Endothelial cell of umbilical vein (primary cell): ENCODE data around the gene OR52E5. TPM values are rescaled to one million over a fixed set of nuclear protein-coding genes. Genes with fewer than 3 reads are reported as not detected.

Experiments used
- BruUV-seq: library from RNA; stranded (reverse); fragments of 400-500 nt; replicated peaks from 2 replicates; lab custom pipeline; 2021; lab: Mats Ljungman, UMichigan
- CTCF ChIA-PET: fragments of 300-600, 350-600 bp; sonication (Branson Sonifier 250); formaldehyde crosslinking; loops from one replicate; lab custom pipeline; 2021; ENCODE audit warnings: antibody characterized with exemption, inconsistent platforms; lab: Charles Lee
- POLR2A ChIA-PET: fragments of 300-600, 350-600 bp; sonication (Branson Sonifier 250); formaldehyde crosslinking; loops from one replicate; lab custom pipeline; 2021; ENCODE audit warnings: antibody characterized with exemption, inconsistent platforms; lab: Charles Lee
- DNase-seq: peaks from one replicate; pipeline ENCODE4 v3.0.0-alpha.2; 2011; ENCODE audit warnings: low read depth, low spot score
- FAIRE-seq: peaks from 2 replicates; lab custom pipeline; 2011; peaks lifted over from hg19 to GRCh38; lab: Jason Lieb, UNC
- H2AFZ ChIP-seq: 2 replicates; pipeline ENCODE4 v1.6.0; 2012; ENCODE audit warnings: low read depth, low read length, control low read depth, inconsistent platforms
- H3K27ac ChIP-seq: 2 replicates; pipeline ENCODE4 v1.5.1; 2011; ENCODE audit warnings: low read depth, mild to moderate bottlenecking, control low read depth, low read length, moderate library complexity; ENCODE audit not compliant: insufficient read depth
- H3K27me3 ChIP-seq, 2 experiments: 2 replicates each; pipeline versions ENCODE4 v1.6.0 to v1.6.1; 2011; ENCODE audit warnings: low read length in 2 of 2, mixed read lengths in 1 of 2; ENCODE audit not compliant: control insufficient read depth in 2 of 2, insufficient read depth in 2 of 2
- H3K36me3 ChIP-seq, 2 experiments: 2 replicates in 1 of 2; 3 replicates in 1 of 2; pipeline ENCODE4 v1.5.1; 2011; ENCODE audit warnings: low read length in 2 of 2, mild to moderate bottlenecking in 1 of 2, moderate library complexity in 1 of 2; ENCODE audit not compliant: control insufficient read depth in 2 of 2, insufficient read depth in 2 of 2; ENCODE audit errors: extremely low read depth in 1 of 2
- H3K4me1 ChIP-seq: 3 replicates; pipeline ENCODE4 v1.5.1; 2011; ENCODE audit warnings: mild to moderate bottlenecking, low read length; ENCODE audit not compliant: control insufficient read depth, insufficient read depth; ENCODE audit errors: extremely low read depth
- H3K4me2 ChIP-seq: 2 replicates; pipeline ENCODE4 v1.6.1; 2011; ENCODE audit warnings: low read length, control low read depth, mixed read lengths; ENCODE audit not compliant: insufficient read depth
- H3K4me3 ChIP-seq, 3 experiments: fragments of 200-600 bp in 1 of 3; sonication (generic), shearing (Covaris generic) in 1 of 3; replicated peaks in 1 of 3; 2 replicates each; pipeline ENCODE4 v1.5.1; 2011 to 2016; ENCODE audit warnings: control low read depth in 3 of 3, low read length in 3 of 3, mild to moderate bottlenecking in 2 of 3, inconsistent platforms in 1 of 3, low read depth in 1 of 3, moderate library complexity in 1 of 3; ENCODE audit not compliant: insufficient read depth in 1 of 3
- H3K79me2 ChIP-seq: 2 replicates; pipeline ENCODE4 v1.6.0; 2012; ENCODE audit warnings: low read length, inconsistent platforms; ENCODE audit not compliant: control insufficient read depth, insufficient read depth
- H3K9ac ChIP-seq: replicated peaks from 2 replicates; pipeline ENCODE3; 2011; ENCODE audit warnings: low read length, control low read depth; ENCODE audit not compliant: insufficient read depth; ENCODE audit errors: extremely low read depth
- H3K9me1 ChIP-seq: replicated peaks from 3 replicates; pipeline ENCODE4 v1.6.0; 2011; ENCODE audit warnings: mild to moderate bottlenecking, low read length; ENCODE audit not compliant: control insufficient read depth, insufficient read depth; ENCODE audit errors: extremely low read depth
- H3K9me3 ChIP-seq: replicated peaks from 2 replicates; pipeline ENCODE4 v1.5.1; 2012; ENCODE audit warnings: low read length, inconsistent platforms; ENCODE audit not compliant: control insufficient read depth, insufficient read depth
- H4K20me1 ChIP-seq: replicated peaks from 2 replicates; pipeline ENCODE3; 2011; ENCODE audit warnings: mild to moderate bottlenecking, low read length; ENCODE audit not compliant: control insufficient read depth, insufficient read depth; ENCODE audit errors: extremely low read depth
- EZH2 ChIP-seq: IDR thresholded peaks from 2 replicates; pipeline ENCODE4 v1.6.1; 2012; ENCODE audit warnings: borderline replicate concordance, low read depth, mild to moderate bottlenecking, moderate library complexity, low read length, inconsistent platforms; ENCODE audit not compliant: severe bottlenecking
- FOS ChIP-seq: IDR thresholded peaks from 2 replicates; pipeline ENCODE4 v1.6.1; 2011; ENCODE audit warnings: mild to moderate bottlenecking, low read length, moderate library complexity, borderline replicate concordance; ENCODE audit not compliant: insufficient read depth
- GATA2 ChIP-seq: IDR thresholded peaks from 2 replicates; pipeline ENCODE4 v1.7.0; 2011; ENCODE audit warnings: low read depth, mild to moderate bottlenecking, moderate library complexity, mixed read lengths, low read length; ENCODE audit not compliant: insufficient read length, insufficient read depth
- JUN ChIP-seq: IDR thresholded peaks from 2 replicates; pipeline ENCODE4 v1.6.1; 2011; ENCODE audit warnings: borderline replicate concordance, low read depth; ENCODE audit not compliant: insufficient read length, insufficient read depth
- MYC ChIP-seq: IDR thresholded peaks from one replicate; pipeline ENCODE4 v1.6.1; 2011; ENCODE audit warnings: mild to moderate bottlenecking, low read depth, low read length
- POLR2A ChIP-seq: IDR thresholded peaks from 2 replicates; pipeline ENCODE4 v1.6.1; 2012; ENCODE audit warnings: low read depth, mild to moderate bottlenecking, control low read depth, low read length
- POLR2AphosphoS5 ChIP-seq: IDR thresholded peaks from 2 replicates; pipeline ENCODE4 v1.6.1; 2012; ENCODE audit warnings: low read depth, mild to moderate bottlenecking, control low read depth, low read length, moderate library complexity; ENCODE audit not compliant: insufficient read depth
- dilution Hi-C: fragments of 300-500 bp; cut with MboI; formaldehyde crosslinking; loops from one replicate; pipeline ENCODE4 v1.15.0; 2019; ENCODE audit warnings: low sequenced_read_pairs; ENCODE audit not compliant: extremely low pct_ligation_motif_present
- intact Hi-C: fragments of 100-400 bp; cut with micrococcal nuclease; formaldehyde crosslinking; loops from one replicate; pipeline ENCODE4 v1.10.0; 2022
- polyA plus RNA-seq, 4 experiments: library from polyadenylated mRNA; depleted of rRNA in 3 of 4; stranded (reverse) in 3 of 4; unstranded in 1 of 4; fragments of >200 nt; gene quantifications; 2 replicates each; pipeline versions ENCODE4 v1.2.1 to v1.2.3, GENCODE V29; 2011 to 2012; ENCODE audit warnings: missing spikeins in 1 of 4
- total RNA-seq: library from RNA; stranded (reverse); gene quantifications from 2 replicates; pipeline ENCODE4 v1.2.3, GENCODE V29; 2021
- TF ChIP-seq, protein P1 (sequence below): IDR thresholded peaks from 2 replicates; pipeline ENCODE4 v1.6.1; 2011; ENCODE audit not compliant: insufficient read depth, insufficient read length
- TF ChIP-seq, protein P2 (sequence below), 2 donors: IDR thresholded peaks; 1 replicate in 1 of 2; 2 replicates in 1 of 2; pipeline ENCODE4 v1.5.1; 2011; ENCODE audit warnings: low read length in 2 of 2, mild to moderate bottlenecking in 2 of 2, moderate library complexity in 2 of 2, control low read depth in 1 of 2, inconsistent platforms in 1 of 2, low read depth in 1 of 2; ENCODE audit not compliant: insufficient read depth in 1 of 2; ENCODE audit errors: extremely low read depth in 1 of 2

OR52E5 gene
- total and polyA plus RNA-seq, 2 donors (not counting 3 experiments of a cell fraction or from before 2014, with no cell fraction given): not detected

DNA sequence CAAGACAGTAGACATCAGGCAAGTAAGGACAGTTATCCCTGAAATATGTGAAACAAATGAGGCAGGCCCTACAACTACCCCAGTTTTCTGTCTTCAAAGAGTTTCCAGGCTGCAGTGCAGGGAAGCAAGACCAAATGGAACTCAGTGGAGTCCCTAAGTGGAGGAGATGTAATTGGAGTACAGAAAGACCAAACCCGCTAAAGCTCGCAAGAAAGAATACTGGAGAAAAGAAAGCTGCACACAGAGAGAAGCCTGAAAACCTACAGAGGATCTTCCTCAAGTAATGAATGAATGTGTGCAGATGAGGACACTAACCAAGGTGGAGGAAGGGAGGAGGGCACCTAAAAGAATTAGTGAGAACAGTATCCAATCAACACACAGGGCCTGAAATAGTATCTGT, 47.7 kb downstream of the OR52E5 start:
- no peaks in the 10 kb centered on the region for H3K9me3 ChIP-seq
- no peak for DNase-seq
- FAIRE-seq: no peak
- no peak overlapping the region for H3K9ac ChIP-seq
- intact Hi-C loops (no loop called here), dilution Hi-C loops (no loop called here)
- H3K36me3 ChIP-seq: no peaks in the 10 kb centered on the region
- BruUV-seq: no TSS peak
- no peaks in the 10 kb centered on the region for H4K20me1 ChIP-seq
- H3K27me3 ChIP-seq: no peaks in the 10 kb centered on the region
- ChIA-PET CTCF (interaction anchor here (0.8 kb wide), 1 partner anchor 14 kb away, joined by 3 read pairs; no protein-coding TSS in a partner anchor), POLR2A (no interaction called here)
- no peak overlapping the region for H3K27ac ChIP-seq
- H3K4me2 ChIP-seq: no peak overlapping the region
- H2AFZ ChIP-seq: no peak overlapping the region
- no peak for TF ChIP-seq GATA2
- no peak for TF ChIP-seq MYC
- TF ChIP-seq, protein P1, sequence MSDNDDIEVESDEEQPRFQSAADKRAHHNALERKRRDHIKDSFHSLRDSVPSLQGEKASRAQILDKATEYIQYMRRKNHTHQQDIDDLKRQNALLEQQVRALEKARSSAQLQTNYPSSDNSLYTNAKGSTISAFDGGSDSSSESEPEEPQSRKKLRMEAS: no peak
- TF ChIP-seq FOS: no peak
- no peak for TF ChIP-seq POLR2AphosphoS5
- TF ChIP-seq, protein P2, sequence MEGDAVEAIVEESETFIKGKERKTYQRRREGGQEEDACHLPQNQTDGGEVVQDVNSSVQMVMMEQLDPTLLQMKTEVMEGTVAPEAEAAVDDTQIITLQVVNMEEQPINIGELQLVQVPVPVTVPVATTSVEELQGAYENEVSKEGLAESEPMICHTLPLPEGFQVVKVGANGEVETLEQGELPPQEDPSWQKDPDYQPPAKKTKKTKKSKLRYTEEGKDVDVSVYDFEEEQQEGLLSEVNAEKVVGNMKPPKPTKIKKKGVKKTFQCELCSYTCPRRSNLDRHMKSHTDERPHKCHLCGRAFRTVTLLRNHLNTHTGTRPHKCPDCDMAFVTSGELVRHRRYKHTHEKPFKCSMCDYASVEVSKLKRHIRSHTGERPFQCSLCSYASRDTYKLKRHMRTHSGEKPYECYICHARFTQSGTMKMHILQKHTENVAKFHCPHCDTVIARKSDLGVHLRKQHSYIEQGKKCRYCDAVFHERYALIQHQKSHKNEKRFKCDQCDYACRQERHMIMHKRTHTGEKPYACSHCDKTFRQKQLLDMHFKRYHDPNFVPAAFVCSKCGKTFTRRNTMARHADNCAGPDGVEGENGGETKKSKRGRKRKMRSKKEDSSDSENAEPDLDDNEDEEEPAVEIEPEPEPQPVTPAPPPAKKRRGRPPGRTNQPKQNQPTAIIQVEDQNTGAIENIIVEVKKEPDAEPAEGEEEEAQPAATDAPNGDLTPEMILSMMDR (IDR thresholded peaks at IDR 0.05; ENCODE audit: extremely low read depth in 1 of 2, insufficient read depth in 1 of 2, low read depth in 1 of 2, low read length in 2 of 2): no peak
- no peak for TF ChIP-seq JUN
- TF ChIP-seq EZH2: no peak
- no peak for TF ChIP-seq POLR2A
- no peaks in the 10 kb centered on the region for H3K9me1 ChIP-seq
- no peaks in the 10 kb centered on the region for H3K79me2 ChIP-seq
- no peak overlapping the region for H3K4me3 ChIP-seq
- no peaks in the 10 kb centered on the region for H3K4me1 ChIP-seq
